Measurements from ENCODE around the gene UFSP2.

The UFSP2 gene, protein sequence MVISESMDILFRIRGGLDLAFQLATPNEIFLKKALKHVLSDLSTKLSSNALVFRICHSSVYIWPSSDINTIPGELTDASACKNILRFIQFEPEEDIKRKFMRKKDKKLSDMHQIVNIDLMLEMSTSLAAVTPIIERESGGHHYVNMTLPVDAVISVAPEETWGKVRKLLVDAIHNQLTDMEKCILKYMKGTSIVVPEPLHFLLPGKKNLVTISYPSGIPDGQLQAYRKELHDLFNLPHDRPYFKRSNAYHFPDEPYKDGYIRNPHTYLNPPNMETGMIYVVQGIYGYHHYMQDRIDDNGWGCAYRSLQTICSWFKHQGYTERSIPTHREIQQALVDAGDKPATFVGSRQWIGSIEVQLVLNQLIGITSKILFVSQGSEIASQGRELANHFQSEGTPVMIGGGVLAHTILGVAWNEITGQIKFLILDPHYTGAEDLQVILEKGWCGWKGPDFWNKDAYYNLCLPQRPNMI

DNA sequence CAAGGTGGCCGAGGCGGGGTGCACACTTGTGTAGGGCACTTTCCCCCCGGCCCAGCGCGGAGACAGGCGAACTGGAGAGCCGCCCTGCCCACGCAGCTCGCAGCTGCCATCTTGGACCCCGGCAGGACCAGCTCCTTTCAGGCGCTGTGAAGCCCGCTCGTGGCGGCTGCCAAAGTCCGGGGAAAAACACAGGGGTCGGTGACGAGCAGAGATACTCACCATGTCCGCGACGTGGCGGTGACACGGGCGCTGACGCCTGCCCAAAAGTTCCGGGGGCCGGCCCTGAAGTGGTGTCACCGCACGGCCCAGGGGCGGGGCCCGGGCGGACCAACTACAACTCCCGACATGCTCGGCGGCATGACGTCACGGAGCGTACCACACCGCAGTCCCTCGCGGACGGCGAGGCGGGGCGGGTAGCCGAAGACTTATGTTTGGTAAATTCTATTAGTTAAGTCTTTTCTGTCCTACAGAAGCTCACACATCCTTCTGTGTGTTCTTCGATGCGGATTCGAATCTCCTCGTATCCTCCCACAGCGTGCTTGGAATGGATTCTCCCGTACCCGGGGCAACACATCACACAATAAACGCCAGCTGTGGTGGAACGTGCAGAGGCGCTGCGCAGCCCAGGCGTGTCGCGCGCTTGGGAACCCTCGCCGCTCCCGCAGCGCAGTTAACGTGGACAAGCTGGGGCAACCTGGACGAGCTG is at the start of gene UFSP2:
Gene UFSP2, minus strand, starts transcription at position 318 of the 706 bp plus-strand sequence. Its CDS starts 96 bp downstream, at position 222.
- DNase-seq (ENCODE audit: low read depth in 2 of 2, low spot score in 1 of 2): peak; percentile 78 to 82

DNA sequence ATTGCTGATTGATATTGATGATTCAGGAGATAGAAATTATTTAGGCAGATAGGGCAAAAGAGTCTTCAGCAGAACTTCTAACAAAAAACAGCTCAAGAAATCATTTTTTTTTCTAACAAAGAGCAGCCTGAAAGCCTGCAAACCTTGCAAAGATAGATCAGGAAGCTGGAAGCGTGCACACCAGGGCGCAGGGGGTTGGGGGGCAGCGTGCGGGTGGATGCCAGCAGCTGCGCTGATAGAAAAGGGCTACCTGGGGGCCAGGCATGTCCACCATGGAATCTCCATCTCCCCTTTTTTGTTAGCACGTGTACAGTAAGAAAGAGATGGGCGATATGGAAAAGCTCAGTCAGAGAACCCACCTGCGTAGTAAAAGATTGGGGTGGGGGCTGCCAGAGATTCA is 47.5 kb upstream of the UFSP2 start:
- DNase-seq (ENCODE audit: low read depth in 2 of 2, low spot score in 1 of 2): no peak

- no peak for DNase-seq (ENCODE audit: low read depth in 2 of 2, low spot score in 1 of 2)
Measured at GRCh38 chr4:185472103-185472542, 46.4 kb upstream of the UFSP2 start.

DNA sequence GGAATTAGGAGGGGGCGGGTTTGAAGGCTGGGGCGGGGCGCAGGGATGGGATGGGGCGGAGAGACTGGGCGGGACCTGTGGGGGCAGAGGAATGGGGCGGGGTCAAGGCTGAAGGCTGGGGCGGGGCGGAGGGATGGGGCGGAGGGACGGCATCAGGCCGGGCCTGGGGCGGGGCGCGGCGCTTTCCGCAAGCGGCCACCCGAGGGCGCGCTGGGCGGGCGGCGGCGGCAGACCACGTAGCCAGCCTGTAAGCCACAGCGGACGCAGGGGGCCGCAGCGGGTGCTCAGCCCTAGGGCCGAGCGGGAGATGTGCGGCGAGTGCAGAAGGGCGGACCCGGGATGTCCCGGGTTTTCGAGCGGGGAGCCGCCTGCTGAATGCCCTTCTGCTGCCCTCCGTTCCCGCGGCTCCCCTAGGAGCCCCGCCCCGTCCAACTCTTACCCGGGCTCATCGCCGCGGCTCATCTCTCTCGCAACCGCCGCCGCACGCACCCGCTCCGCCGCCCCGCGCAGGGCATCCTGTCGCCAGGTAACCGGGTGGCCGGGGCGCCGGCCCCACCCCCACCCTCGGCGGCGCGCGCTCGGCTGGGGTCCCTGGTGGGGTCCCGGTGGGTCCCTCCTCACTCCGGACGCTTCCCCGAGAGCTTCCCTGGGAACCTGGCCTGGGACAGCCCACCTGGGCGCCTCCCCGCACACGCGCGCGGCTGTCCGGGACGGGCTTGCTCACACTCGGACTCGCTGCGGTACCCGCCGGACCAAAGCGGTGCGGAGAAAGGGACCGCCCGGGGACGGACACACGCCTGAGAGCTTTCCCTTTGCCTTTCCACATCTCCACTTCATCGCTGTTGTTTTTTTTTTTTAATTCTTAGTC is 45.7 kb upstream of the UFSP2 start, which contains the start of gene CCDC110:
Gene CCDC110, minus strand, starts transcription at position 499 of the 868 bp plus-strand sequence. Its CDS starts 50 bp downstream, at position 449.
- peak; percentile 72 to 79 for DNase-seq (ENCODE audit: low read depth in 2 of 2, low spot score in 1 of 2)

- peak in 1 of 2 donors; percentile 12 for DNase-seq (ENCODE audit: low read depth in 2 of 2, low spot score in 1 of 2)
Measured at GRCh38 chr4:185470501-185471195, 44.9 kb upstream of the UFSP2 start.

DNA sequence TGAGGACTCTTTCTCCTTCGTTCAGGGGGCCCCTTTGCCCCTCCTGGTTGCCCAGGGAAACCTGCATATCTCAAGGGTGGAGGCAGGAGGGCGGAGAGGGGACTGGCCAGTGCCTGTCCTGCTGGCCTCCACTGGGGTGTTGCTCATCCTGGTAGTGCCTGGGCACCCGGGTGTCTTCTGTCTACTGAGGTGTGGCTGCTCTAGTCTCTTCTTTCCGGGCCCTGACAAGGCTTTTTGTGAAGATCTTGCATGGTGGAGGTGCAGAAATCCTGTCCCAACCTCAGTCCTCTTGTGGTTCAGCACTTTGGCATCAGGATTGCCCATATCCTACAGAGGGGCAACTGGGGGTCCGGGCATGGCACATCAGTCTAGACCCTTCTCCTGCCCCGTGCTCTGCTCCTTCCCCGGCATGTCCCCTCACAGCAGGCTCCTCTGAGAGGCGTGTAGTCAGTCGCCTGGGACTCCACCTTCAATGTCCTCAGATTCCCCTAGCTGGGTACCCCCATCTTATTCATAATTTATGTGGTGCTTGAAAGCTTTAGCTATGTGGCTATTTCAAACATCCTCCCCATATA is 43.9 kb upstream of the UFSP2 start:
- no peak for DNase-seq (ENCODE audit: low read depth in 2 of 2, low spot score in 1 of 2)

GRCh38 chr4:185468999-185469398 is 43.2 kb upstream of the UFSP2 start:
- DNase-seq (ENCODE audit: low read depth in 2 of 2, low spot score in 1 of 2): no peak

GRCh38 chr4:185467991-185468390 is 42.2 kb upstream of the UFSP2 start:
- DNase-seq (ENCODE audit: low read depth in 2 of 2, low spot score in 1 of 2): no peak

DNA sequence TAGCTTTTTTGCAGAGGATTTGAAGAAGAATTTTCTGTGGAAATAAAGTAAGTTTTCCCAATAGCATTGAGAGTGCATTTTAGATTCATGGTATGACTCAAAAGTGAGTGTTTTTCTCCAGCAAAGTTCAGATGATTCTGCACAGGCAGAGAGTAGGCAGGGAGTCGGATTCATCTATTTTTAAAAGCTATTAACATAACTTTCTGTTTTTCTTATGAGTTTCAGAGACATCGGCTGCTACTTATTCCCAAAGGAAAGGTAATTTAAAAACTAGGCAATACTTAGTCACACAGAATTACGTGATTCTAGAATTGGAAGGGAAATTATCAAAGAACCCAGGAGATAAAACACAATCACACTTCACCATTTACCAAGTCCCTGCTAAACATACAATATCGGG is 41.3 kb upstream of the UFSP2 start:
- DNase-seq (ENCODE audit: low read depth in 2 of 2, low spot score in 1 of 2): no peak

DNA sequence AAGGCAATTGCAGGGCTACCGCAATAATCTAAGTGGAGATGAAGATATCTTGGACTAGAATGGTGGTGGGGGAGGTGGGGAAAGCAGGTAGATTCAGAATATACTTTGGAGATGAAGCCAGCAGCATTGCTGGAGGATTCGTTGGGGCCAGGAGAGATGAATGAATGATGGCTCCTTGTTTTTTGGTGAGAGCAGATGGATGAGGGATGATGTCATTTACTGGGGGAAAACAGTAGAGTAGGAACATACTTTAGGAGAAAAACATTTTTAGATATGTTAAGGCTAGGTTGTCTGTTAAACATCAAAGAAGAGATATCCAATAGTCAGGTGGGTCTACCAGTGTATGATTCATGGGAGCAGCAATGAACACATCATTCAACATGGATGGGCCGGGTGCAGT is 39.9 kb upstream of the UFSP2 start:
- no peak for DNase-seq (ENCODE audit: low read depth in 2 of 2, low spot score in 1 of 2)

GRCh38 chr4:185464887-185465286 is 39.1 kb upstream of the UFSP2 start:
- DNase-seq (ENCODE audit: low read depth in 2 of 2, low spot score in 1 of 2): no peak

DNA sequence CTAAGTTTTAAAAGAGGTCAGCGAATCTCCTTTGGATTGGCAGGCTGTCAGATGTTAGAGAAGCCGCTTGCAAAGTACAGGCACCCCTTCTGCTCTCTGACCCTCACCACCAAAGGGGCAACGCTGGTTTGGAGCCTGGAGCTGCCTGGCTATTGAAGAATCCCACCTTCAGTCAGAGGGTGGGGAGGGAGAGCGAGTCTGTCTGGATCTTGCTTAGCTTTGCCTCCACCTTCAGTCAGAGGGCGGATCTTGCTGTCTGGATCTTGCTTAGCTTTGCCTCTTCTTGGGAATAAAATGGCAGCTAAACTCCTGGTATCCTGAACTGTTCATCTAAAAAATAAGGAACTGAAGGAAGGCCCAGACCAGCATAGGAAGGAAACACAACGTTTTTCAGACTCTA is 38.4 kb upstream of the UFSP2 start:
- no peak for DNase-seq (ENCODE audit: low read depth in 2 of 2, low spot score in 1 of 2)

DNA sequence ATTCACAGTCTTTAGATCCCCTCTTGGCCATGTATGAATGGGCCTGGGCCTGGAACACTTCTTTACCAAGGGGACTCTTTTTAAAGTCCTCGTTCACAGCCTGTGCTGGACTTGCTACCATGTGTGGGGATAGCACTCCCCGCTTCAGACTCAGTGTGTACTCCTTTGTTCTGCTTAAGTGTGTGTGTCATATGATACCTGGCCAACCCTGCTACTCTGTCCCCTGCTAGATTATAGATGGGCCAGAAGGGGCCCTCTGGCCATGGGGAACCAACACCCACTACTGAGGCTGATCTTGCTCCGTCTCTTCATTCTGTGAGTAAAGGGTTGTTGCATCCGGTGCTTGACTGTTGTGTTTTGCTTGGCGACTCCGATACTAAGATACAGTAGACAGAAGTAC is 37.8 kb upstream of the UFSP2 start:
- DNase-seq (ENCODE audit: low read depth in 2 of 2, low spot score in 1 of 2): no peak

DNA sequence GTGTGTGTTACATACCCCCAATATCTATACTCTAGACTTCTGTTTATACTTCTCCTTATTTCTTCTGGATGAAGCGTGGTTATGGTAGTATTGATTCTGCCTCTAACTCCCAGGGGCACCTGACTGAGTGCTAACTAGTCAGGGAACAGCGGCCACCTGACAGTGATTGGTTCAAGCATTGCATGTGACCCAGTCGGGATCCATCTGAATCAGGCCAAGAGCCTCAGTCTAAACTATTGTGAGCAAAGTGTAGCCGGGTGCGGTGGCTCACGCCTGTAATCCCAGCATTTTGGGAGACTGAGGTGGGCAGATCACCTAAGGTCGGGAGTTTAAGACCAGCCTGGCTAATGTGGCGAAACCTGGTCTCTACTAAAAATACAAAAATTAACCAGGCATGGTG is 35.8 kb upstream of the UFSP2 start:
- DNase-seq (ENCODE audit: low read depth in 2 of 2, low spot score in 1 of 2): no peak

DNA sequence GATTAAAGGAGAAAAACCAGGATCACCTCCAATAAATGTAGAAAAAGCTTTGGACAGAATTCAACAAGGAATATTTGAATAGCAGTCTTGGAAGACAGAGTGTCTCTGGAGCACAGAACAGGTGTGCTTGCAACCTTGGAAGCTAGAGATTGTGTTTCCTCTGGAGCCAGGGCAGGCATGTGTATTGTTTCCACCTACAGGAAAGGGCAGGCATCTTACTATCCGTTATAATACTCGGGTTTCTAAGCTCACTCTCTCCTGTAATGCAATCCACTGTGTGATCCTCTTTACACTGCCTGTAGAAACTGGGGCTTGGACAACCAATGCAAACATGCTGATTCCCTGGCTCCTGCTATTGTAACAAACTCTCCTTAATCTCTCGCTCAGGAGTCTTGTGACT is 31.4 kb upstream of the UFSP2 start:
- no peak for DNase-seq (ENCODE audit: low read depth in 2 of 2, low spot score in 1 of 2)

DNA sequence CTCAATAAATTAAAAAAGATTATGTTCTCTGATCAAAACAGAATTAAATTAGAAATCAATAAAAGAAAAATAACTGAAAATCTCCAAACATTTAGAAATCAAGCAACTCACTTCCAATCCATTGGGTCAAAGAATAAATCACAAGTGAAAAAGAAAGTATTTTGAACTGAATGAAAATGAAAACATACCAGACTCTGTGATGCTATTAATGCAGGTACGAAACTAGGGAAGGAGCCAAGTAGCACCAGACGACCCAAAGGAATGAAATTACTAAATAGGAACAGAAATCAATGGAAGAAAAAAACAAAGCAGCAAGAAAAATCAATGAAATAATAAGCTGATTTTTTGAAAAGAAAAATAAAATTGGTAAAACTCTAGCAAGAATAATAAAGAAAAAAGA is 30.4 kb upstream of the UFSP2 start:
- DNase-seq (ENCODE audit: low read depth in 2 of 2, low spot score in 1 of 2): no peak

DNA sequence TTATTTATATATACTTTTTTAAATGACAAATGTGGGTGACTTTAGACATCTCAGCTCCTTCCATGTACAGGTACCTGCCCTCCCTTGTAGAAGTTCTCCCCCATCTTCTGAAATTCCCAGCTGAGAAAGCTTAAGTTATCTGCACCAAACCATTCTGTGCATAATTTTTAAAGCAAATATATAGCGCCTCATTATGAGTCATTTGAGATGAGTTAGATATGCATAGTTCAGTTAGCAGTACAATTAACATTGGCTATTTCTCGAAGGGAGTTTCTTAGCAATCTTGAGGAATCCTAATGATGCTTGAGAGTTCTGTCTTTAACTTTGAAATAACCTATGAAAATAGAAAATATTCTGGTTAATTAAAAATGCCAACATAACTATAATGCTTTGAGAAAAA is 19.4 kb upstream of the UFSP2 start:
- DNase-seq (ENCODE audit: low read depth in 2 of 2, low spot score in 1 of 2): no peak

DNA sequence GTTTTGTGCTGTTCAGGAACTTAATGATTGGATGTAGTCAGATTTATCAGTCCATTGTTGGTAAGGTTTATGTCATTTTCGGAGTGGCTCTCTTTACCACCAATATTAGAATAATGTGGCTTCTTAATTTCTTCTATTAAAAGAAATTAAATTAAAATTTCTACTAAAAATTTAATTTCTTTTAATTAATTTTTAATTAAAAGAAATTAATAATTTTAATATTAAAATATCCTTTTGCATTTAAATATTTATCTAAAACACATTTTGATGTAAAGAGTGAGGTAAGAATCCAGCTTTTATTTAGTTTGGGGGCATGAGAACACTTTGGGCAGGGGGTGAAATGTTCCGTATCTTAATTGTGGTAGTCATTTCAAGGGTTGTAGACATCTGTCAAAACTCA is 15.7 kb upstream of the UFSP2 start:
- DNase-seq (ENCODE audit: low read depth in 2 of 2, low spot score in 1 of 2): no peak

GRCh38 chr4:185437809-185438208 is 12.0 kb upstream of the UFSP2 start:
- DNase-seq (ENCODE audit: low read depth in 2 of 2, low spot score in 1 of 2): no peak

- DNase-seq (ENCODE audit: low read depth in 2 of 2, low spot score in 1 of 2): no peak
Measured at GRCh38 chr4:185435466-185435865, 9.7 kb upstream of the UFSP2 start.

Data from stimulated activated CD8-positive, alpha-beta memory T cell treated with anti-CD3 and anti-CD28 coated beads, Interleukin-4, amount 100 ng/mL, for 4 hours (primary cell).